ENCODE data around the gene ZFY. TPM values are rescaled to one million over a fixed set of nuclear protein-coding genes. Genes with fewer than 3 reads are reported as not detected.

The ZFY gene
- total RNA-seq = 3.2 and 7.9 TPM in 2 replicates

- TF ChIP-seq, protein P1, sequence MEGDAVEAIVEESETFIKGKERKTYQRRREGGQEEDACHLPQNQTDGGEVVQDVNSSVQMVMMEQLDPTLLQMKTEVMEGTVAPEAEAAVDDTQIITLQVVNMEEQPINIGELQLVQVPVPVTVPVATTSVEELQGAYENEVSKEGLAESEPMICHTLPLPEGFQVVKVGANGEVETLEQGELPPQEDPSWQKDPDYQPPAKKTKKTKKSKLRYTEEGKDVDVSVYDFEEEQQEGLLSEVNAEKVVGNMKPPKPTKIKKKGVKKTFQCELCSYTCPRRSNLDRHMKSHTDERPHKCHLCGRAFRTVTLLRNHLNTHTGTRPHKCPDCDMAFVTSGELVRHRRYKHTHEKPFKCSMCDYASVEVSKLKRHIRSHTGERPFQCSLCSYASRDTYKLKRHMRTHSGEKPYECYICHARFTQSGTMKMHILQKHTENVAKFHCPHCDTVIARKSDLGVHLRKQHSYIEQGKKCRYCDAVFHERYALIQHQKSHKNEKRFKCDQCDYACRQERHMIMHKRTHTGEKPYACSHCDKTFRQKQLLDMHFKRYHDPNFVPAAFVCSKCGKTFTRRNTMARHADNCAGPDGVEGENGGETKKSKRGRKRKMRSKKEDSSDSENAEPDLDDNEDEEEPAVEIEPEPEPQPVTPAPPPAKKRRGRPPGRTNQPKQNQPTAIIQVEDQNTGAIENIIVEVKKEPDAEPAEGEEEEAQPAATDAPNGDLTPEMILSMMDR (conservative IDR thresholded peaks at IDR 0.05; ENCODE audit: low read depth, low read length) = no peak
- no peak for DNase-seq (ENCODE audit: low read depth)
- peak within 1 kb of the TSS; percentile 66 for H3K4me3 ChIP-seq (ENCODE audit: low read depth, low read length)
Observed at GRCh38 chrY:2934861-2935715, at the start of gene ZFY. ZFY (plus strand) TSS chrY:2935381; CDS start chrY:2953937, 18,556 bp downstream.

DNA sequence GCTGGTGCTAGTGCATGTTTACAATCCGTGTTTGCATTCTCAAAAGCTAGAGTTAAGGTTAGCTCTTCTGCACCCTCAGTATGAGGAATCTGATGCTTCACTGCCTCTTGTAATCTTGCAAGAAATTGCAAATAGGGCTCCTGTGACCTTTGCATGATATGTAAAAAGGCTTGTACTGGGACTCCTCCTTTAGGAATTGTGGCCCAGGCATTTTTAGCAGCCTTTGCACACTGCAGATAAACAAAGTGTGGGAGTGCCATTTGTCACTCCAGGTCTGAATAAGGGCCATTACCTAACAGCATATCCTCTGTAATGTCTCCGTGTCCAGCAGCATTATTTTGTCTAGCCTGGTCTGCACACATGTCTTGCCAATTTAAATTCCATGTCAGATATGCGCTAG is 49.3 kb upstream of the ZFY start:
- no peak for DNase-seq (ENCODE audit: low read depth)
- no peak overlapping the region for H3K4me3 ChIP-seq (ENCODE audit: low read depth, low read length)
- TF ChIP-seq, protein P1 (conservative IDR thresholded peaks at IDR 0.05; ENCODE audit: low read depth, low read length) = no peak

DNA sequence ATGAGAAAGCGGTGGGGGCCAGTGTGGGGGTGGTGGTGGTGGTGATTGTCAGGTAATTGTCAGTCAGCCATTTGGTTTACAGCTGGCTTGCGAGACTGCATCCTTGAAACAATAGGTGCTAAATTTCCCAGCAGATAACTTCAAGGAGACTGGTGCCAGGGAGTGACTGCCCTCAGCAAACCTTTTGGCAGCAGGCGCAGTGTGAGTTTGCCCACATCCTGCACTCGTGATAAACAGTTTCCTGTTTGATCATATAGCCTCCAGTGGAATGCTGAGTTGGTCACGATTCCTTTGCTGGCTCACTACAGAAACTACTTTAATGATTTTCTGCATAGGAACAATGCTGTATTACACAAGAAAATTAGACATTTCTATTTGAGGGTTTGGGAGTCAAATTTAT is 47.8 kb upstream of the ZFY start:
- no peak overlapping the region for H3K4me3 ChIP-seq (ENCODE audit: low read depth, low read length)
- TF ChIP-seq, protein P1 (conservative IDR thresholded peaks at IDR 0.05; ENCODE audit: low read depth, low read length) = no peak
- DNase-seq (ENCODE audit: low read depth) = no peak

DNA sequence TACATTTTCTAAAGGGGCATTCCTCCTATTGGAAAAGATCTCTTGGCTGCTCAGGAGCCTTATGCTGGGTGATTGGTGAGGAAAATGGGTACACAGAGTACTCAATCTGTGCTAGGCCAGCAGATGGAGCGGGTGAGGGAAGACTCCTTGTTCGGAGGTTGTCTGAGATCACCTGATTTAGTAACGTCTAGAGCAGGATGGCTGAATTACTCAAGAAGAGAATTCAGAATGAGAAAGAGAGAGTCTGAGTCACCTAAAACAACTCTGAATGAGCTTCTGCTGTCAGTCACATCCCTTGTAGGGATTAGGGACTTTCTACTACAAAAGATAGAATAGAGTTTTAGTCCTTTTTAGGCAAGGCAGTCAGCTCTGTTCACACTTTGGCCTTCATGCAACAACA is 47.2 kb upstream of the ZFY start:
- no peak overlapping the region for H3K4me3 ChIP-seq (ENCODE audit: low read depth, low read length)
- DNase-seq (ENCODE audit: low read depth) = peak; percentile 40
- TF ChIP-seq, protein P1 (conservative IDR thresholded peaks at IDR 0.05; ENCODE audit: low read depth, low read length) = no peak

DNA sequence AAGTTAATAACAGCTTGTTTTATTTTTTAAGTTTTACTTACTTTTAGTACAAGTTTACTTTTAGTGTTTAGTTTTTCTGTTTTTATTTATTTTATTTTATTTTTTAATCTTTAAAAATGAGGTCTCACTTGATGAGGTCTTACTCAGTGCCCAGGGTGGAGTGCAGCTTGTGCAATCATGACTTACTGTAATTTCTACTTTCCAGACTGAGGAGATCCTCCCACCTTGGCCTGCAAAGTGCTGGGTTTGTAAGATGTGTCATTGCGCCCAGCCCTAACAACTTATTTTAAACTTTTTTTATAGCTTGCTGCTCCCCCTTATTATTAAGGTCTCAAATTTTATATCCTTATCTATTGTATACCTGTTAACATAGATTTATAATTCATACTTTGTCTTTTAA is 41.7 kb upstream of the ZFY start:
- no peak overlapping the region for H3K4me3 ChIP-seq (ENCODE audit: low read depth, low read length)
- TF ChIP-seq, protein P1 (conservative IDR thresholded peaks at IDR 0.05; ENCODE audit: low read depth, low read length) = no peak
- DNase-seq (ENCODE audit: low read depth) = no peak

DNA sequence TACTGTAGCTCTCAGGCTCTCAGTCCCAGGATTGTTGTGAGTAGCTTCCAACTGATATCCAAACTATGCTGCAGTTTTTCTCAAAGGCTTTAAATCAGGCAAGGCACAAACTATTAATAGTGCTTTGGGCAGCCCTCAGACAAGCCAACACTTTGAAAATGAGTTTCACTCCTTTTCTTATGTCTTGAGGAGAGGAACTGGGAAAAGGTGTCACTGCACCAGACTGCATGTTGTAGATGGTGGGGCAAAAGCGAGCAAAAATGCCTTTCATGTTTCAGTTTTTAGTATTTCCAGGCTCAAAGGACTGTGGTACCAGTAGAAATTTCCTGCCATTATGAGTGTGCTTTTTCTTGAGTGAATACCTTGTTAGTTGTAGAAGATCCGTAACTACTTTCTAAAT is 39.1 kb upstream of the ZFY start:
- H3K4me3 ChIP-seq (ENCODE audit: low read depth, low read length) = no peak overlapping the region
- DNase-seq (ENCODE audit: low read depth) = no peak
- TF ChIP-seq, protein P1 (conservative IDR thresholded peaks at IDR 0.05; ENCODE audit: low read depth, low read length) = no peak

DNA sequence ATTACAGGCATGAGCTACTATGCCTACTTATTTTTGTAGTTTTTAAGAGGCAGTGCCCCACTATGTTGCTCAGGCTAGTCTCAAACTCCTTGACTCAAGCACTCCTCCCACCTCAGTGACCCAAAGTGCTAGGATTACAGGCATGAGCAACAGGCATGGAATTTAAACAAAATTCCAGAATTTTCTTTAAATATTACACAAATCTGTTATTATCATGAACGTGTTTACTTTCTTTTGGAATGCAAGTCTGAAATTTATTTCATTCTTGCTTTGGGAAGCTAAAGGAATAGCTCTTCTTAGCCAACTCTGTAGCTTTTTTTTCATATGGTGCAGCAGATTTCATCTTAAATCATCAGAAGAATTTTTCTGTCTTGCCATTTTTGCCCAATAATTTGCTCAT is 27.8 kb upstream of the ZFY start:
- H3K4me3 ChIP-seq (ENCODE audit: low read depth, low read length) = no peak overlapping the region
- TF ChIP-seq, protein P1 (conservative IDR thresholded peaks at IDR 0.05; ENCODE audit: low read depth, low read length) = no peak
- no peak for DNase-seq (ENCODE audit: low read depth)

Measured in epithelial cell of proximal tubule (primary cell).